WI38 (cell line): ENCODE data around the gene PADI2.

Experiments
- H3K4me3 ChIP-seq: 2 replicates; pipeline ENCODE4 v1.5.1; 2011; ENCODE audit warnings: low read depth, mild to moderate bottlenecking, control low read depth, low read length
- TF ChIP-seq, protein P1 (sequence below): IDR thresholded peaks from 2 replicates; pipeline ENCODE4 v1.5.1; 2012; ENCODE audit warnings: low read depth, mild to moderate bottlenecking, control low read depth, low read length

Gene PADI2

DNA sequence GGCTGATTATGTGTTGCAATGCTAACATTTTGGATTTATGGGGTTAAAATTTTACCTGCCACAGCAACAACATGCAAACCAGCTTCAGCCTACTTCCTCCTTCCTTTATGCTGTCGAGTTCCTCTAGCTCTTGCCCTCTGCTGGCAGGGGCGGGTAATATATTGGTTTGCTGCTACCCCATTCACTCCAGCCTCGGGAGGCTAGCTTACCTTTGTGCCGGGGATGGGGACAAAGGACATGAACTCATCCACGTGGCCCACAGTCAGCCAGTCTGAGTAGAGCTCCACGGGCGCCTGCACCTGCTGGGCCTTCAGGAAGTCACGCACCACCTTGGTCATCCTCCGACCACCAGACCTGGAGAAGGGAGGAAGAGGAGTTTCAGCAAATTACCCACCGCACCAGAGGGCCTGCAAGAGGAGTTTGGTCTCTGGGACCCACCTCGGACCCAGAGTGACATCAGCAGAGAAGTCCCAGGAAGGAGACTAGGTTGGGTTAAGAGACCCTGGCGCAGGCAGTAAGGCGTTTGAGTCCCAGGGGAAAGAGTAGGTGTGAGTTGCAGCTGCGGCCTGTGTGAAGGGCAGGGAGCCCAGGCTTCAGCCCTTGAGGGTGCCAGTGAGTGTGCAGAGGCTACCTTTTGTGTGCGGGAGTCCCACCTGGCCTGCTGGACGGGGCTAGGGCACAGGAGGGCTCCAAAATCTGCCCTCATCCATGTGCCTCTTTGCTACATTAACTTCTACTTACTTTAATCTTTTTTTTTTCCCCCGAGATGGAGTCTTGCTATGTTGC lies 43.6 kb downstream of the PADI2 start:
- H3K4me3 ChIP-seq, result no peak overlapping the region
- TF ChIP-seq, protein P1, sequence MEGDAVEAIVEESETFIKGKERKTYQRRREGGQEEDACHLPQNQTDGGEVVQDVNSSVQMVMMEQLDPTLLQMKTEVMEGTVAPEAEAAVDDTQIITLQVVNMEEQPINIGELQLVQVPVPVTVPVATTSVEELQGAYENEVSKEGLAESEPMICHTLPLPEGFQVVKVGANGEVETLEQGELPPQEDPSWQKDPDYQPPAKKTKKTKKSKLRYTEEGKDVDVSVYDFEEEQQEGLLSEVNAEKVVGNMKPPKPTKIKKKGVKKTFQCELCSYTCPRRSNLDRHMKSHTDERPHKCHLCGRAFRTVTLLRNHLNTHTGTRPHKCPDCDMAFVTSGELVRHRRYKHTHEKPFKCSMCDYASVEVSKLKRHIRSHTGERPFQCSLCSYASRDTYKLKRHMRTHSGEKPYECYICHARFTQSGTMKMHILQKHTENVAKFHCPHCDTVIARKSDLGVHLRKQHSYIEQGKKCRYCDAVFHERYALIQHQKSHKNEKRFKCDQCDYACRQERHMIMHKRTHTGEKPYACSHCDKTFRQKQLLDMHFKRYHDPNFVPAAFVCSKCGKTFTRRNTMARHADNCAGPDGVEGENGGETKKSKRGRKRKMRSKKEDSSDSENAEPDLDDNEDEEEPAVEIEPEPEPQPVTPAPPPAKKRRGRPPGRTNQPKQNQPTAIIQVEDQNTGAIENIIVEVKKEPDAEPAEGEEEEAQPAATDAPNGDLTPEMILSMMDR, result peak; percentile 38; the same call in 1 of the 2 replicates

DNA sequence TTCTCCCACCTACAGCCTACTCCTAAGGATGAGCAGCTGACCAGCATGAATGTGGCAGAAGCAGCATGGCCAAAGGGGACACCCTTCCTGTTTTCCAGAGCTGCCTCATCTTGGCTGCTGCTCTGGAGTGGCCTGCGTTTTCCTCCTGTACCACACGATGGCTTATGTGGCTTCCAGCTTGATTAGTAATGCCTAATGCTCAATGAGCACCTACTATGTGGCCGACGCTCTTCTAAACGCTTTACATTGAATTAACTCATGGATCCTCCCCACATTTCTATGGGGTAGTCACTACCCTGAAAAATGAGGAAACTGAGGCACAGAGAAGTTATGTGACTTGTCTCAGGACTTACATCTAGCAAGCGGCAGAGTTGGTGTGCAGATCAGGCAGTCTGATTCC lies 47.5 kb downstream of the PADI2 start:
- TF ChIP-seq, protein P1, result no peak
- no peak overlapping the region for H3K4me3 ChIP-seq

DNA sequence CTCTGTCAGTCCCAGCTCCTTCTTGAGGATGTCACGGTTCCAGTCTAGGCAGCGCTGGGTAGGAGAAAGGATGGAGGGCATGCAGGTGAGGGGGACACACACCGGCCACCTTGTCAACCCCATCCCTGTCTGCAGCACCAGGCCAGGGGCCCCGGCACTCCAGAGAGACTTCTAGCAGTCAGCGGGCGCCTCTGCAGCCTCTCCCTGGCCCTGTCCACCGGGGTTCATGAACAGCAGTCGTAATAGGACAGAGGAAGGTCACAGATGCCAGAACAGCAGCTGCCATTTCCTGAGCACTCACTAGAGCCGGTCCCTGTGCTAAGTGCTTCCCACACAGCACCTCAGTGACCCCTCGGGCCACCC lies 49.1 kb downstream of the PADI2 start:
- TF ChIP-seq, protein P1, result no peak

DNA sequence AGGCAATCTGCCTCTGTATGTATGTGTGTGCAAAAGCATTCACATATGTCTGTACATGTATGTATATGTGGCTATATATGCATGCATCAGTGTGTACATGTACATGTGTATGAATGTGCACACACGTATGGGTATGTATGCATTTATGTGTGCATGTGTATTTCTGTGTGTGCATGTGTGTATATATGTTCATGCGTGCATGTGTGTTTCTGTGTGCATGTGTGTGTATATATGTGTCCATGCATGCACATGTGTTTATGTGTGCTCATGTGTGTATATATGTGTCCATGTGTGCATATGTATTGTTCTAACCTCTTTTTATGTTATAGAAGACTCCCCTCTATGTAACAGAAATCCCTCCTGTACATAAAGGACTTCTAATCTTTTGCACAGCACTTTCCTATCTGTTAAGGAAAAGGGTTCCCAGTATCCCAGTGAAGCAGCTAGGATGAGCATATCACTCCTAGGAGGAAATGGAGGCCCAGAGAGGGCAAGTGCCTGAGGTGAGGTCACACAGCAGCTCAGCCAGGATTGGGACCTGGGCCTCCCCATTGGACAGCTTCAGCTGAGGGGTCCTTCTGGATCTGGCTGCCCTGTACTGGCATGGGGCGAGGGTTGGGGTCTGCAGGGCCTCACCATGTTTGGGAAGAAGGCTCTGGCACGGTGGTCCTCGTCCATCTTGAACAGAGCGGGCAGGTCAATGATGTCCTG lies 49.6 kb downstream of the PADI2 start:
- TF ChIP-seq, protein P1, result no peak
- no peak overlapping the region for H3K4me3 ChIP-seq

More for the DNA sequence above, 49.1 kb downstream of the PADI2 start:
- H3K4me3 ChIP-seq, result no peak overlapping the region

DNA sequence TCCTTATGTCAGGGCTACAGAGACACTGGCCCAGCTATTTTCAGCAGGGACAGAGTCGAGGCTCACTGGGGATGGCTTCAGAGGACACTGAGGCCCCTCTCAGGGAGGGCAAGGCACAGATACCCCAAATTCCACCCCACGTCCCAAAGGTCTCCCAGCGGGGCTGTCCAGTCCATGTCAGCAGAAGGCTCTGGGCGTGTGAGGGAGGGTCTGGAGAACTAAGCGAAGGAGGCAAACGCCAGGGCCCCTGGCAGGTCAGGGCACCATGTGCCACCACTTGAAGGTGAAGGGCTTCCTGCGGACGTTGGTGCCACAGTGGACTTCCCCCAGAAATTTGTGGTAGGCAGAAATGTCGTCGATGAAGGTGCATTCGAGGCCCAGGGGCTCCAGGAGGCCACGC lies 50.5 kb downstream of the PADI2 start:
- TF ChIP-seq, protein P1, result no peak
- H3K4me3 ChIP-seq, result no peak overlapping the region

DNA sequence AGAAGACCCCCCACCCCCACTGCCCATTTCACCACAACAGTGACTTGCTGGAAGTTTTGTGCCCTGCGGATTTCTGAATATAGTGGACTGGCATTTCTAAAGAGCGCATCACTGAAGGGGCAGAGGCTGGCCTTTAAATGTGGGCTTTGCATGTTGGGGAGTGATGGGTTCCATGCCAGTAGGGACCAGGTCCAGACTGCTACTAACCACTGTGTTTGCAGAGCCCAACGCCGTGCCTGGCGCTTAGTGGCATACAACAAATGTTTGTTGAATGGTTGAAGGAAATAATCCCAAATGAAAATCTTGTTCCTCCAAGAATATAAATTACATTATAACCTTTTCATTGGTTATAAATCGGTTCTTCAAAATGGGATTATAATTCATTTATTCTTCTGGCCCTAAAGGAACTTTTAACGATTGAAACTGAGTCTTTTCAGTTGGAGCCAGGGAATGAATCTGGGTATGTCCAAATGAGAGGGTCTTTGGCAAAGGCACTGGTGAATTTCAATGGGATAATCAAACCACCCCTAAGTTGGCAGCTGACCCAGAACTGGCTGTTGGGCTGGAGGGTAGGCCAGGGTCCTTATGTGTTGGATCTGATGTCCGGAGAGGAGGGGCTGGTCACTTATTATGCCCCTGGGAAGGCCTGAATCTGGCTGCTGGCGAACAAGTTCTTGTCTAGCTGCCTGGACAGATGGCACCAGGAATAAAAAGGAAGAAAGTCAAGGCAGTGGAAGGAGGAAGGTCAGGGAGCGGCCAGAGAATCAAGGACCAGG lies 51.6 kb downstream of the PADI2 start:
- H3K4me3 ChIP-seq, result no peak overlapping the region

More for the DNA sequence above, 51.6 kb downstream of the PADI2 start:
- TF ChIP-seq, protein P1, result no peak
